Upper lobe of left lung (tissue), 6 donors: ENCODE measurements around the gene ZNF292. TPM values are rescaled to one million over a fixed set of nuclear protein-coding genes. Genes with fewer than 3 reads are reported as not detected.
"Not testable (repeated sequence)": the region's sequence is repeated elsewhere in the genome, so short reads cannot be mapped to it uniquely, and the experiment has no call there.

Experiments
- ATAC-seq, 2 donors: fragments of 200-7000 bp; cut with Tn5 transposase; one replicate each; pipeline ENCODE4 v1.9.1; 2022; ENCODE audit warnings: mild to moderate bottlenecking in 2 of 2, moderate library complexity in 2 of 2; ENCODE audit not compliant: low FRiP score in 2 of 2
- DNase-seq, 2 donors: peaks; one replicate each; pipeline ENCODE4 v3.0.0-alpha.2; 2019 to 2020
- H3K27ac ChIP-seq, 4 donors: fragments of 200-600 bp; sonication (generic); one replicate each; pipeline ENCODE4 v1.5.1; 2016 to 2019
- H3K27me3 ChIP-seq, 4 donors: fragments of 200-600 bp; sonication (generic); one replicate each; pipeline ENCODE4 v1.5.1; 2017 to 2019
- H3K36me3 ChIP-seq, 4 donors: fragments of 200-600 bp; sonication (generic); one replicate each; pipeline ENCODE4 v1.5.1; 2016 to 2019
- H3K4me1 ChIP-seq, 4 donors: fragments of 200-600 bp; sonication (generic); one replicate each; pipeline ENCODE4 v1.5.1; 2018 to 2019
- H3K4me3 ChIP-seq, 4 donors: fragments of 200-600 bp; sonication (generic); one replicate each; pipeline ENCODE4 v1.5.1; 2017 to 2019; ENCODE audit warnings: mild to moderate bottlenecking in 2 of 4, moderate library complexity in 1 of 4
- H3K9me3 ChIP-seq, 4 donors: fragments of 200-600 bp; sonication (generic); one replicate each; pipeline ENCODE4 v1.5.1; 2018 to 2019
- EP300 ChIP-seq, 4 donors: sonication (generic); formaldehyde crosslinking; IDR thresholded peaks; one replicate each; pipeline ENCODE4 v1.5.1; 2017; ENCODE audit warnings: antibody characterized with exemption in 4 of 4, control low read depth in 2 of 4
- POLR2A ChIP-seq, 4 donors: fragments of 450-650 bp; IDR thresholded peaks; one replicate each; pipeline ENCODE4 v1.5.1; 2016 to 2017; ENCODE audit warnings: antibody characterized with exemption in 4 of 4, mild to moderate bottlenecking in 2 of 4
- POLR2AphosphoS5 ChIP-seq, 2 donors: sonication (generic); formaldehyde crosslinking; IDR thresholded peaks; one replicate each; pipeline ENCODE4 v1.5.1; 2017; ENCODE audit warnings: antibody characterized with exemption in 2 of 2
- WGBS, 2 donors: methylation state at CpG; one replicate each; pipeline ENCODE4 v1.1.5; 2017 to 2018; 5-methylcytosine and 5-hydroxymethylcytosine counted together
- total RNA-seq, 6 donors: library from RNA; depleted of rRNA in 4 of 6; stranded (reverse); fragments of >200 nt in 4 of 6; gene quantifications; one replicate each; pipeline versions ENCODE4 v1.1.0 to v1.2.1, GENCODE V29; 2016 to 2021
- TF ChIP-seq, protein P1 (sequence below), 6 experiments: fragments of 450-650 bp in 4 of 6; fragments of 200-600 bp in 2 of 6; sonication (generic) in 2 of 6; IDR thresholded peaks; one replicate each; pipeline ENCODE4 v1.5.1; 2016 to 2019; ENCODE audit warnings: antibody characterized with exemption in 6 of 6
- donor health status: DM: no; HTN: no; CAD: no; lungs with moderate emphysema.
- donor health status: DM: no; HTN: yes; CAD: no; lungs with severe emphysema.

The ZNF292 gene
- total RNA-seq, 6 donors from 2014 or later, result 19.9 to 60.8 (median 32.0) TPM

DNA sequence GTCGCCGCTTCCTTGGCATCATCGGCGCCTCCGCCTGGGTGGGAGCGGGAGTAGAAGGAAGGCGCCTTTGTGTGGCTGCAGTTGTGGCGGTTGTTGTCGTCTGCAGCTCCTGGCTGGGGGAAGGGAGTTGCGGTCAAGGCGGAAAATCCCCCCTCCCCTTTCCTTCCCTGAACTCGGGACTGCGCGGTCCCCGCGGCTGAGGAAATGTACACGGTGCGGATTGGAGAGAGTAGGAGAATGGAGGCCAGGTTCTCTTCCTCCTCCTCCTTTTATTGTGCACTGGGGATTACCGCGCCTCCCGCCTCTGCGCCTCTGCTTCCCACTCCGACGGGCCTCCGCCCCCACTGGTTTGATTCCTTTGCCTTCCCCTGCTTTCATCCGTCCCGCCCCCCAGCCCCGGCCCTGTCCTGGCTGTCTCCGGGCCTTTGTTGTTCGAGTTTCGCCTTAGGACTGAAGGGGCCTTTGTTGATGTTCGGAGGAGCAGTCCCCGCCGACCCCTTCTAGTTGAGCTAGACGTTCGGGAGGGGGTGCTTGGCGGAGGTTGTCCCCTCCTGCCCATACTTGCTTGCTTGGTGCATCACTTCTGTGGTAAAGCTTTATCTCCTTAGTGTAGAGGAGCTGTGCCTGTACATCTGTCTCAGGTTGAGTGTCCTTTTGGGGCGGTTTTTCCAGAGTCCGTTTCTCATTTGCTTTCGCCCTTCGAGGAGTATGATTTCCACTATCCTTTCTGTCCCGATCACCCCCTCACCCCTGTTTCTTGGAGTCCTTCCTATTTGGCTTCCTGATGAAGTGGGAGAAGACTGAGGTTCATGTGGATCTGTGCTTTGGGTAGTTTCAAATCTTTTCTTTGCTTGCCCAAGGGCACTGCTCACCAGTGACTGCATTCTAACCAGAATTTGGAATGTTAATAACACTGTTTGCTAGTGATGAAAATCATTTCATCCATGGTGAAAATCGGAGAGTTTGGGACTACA is 764 bp downstream of the ZNF292 start:
- Histone ChIP-seq H3K27ac (peak overlapping the region; percentile 89 to 95 (median 90)), H3K4me3 (peak overlapping the region; percentile 88 to 93 (median 90)), H3K9me3 (no peaks in the 10 kb centered on the region), H3K36me3 (no peaks in the 10 kb centered on the region), H3K4me1 (peaks cover 21 to 42% (median 34%) of the 10 kb centered on the region in 4 donors), H3K27me3 (no peaks in the 10 kb centered on the region)
- DNase-seq, result peak; percentile 46 to 85
- TF ChIP-seq EP300 (IDR thresholded peaks at IDR 0.05) (no peak), POLR2AphosphoS5 (IDR thresholded peaks at IDR 0.05) (no peak), POLR2A (IDR thresholded peaks at IDR 0.05) (no peak)
- TF ChIP-seq, protein P1, sequence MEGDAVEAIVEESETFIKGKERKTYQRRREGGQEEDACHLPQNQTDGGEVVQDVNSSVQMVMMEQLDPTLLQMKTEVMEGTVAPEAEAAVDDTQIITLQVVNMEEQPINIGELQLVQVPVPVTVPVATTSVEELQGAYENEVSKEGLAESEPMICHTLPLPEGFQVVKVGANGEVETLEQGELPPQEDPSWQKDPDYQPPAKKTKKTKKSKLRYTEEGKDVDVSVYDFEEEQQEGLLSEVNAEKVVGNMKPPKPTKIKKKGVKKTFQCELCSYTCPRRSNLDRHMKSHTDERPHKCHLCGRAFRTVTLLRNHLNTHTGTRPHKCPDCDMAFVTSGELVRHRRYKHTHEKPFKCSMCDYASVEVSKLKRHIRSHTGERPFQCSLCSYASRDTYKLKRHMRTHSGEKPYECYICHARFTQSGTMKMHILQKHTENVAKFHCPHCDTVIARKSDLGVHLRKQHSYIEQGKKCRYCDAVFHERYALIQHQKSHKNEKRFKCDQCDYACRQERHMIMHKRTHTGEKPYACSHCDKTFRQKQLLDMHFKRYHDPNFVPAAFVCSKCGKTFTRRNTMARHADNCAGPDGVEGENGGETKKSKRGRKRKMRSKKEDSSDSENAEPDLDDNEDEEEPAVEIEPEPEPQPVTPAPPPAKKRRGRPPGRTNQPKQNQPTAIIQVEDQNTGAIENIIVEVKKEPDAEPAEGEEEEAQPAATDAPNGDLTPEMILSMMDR (IDR thresholded peaks at IDR 0.05), result no peak
- whole genome bisulfite sequencing, 2 donors, result 1 to 2% methylated on average over 28 to 42 of the region's 43 CpGs
- peak; percentile 36 to 48 for ATAC-seq

DNA sequence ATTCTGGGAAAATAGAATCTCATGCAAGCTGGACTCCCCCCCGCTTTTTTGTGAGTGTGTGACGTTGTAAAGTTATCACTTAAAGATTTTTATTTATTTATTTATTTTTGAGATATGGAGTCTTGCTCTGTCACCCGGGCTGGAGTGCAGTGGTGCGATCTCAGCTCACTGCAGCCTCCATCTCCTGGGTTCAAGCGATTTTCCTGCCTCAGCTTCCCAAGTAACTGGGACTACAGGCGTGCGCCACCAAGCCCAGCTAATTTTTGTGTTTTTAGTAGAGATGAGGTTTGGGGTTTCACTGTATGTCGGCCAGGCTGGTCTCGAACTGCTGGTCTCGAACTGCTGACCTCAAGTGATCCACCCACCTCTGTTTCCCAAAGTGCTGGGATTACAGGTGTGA is 2.2 kb downstream of the ZNF292 start:
- 83 to 85% methylated on average over 10 of the region's 10 CpGs for WGBS, 2 donors
- ATAC-seq, result not testable (repeated sequence)

DNA sequence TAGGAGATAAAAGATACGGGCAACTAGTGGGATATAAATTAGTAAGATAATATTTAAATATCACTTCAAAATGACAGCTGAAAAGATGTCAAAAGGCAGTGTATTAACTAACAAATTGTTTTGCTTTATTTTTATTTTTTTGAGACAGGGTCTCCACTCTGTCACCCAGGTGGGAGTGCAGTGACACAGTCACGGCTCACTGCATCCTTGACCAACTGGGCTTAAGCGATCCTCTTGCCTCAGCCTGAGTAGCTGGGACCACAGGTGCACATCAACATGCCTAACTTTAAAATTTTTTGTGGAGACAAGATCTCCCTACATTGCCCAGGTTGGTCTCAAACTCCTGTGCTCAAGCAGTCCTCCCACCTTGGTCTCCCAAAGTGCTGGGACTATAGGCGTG is 5.9 kb downstream of the ZNF292 start:
- H3K4me3 ChIP-seq, result no peak overlapping the region
- H3K4me1 ChIP-seq, result peaks cover 12 to 34% (median 20%) of the 10 kb centered on the region in 4 donors
- 92 to 94% methylated on average over 4 of the region's 4 CpGs for WGBS, 2 donors
- H3K27ac ChIP-seq, result no peak overlapping the region
- no peaks in the 10 kb centered on the region for H3K36me3 ChIP-seq
- TF ChIP-seq POLR2A (IDR thresholded peaks at IDR 0.05), result no peak
- TF ChIP-seq, protein P1 (IDR thresholded peaks at IDR 0.05), result no peak
- no peak for TF ChIP-seq EP300 (IDR thresholded peaks at IDR 0.05)
- TF ChIP-seq POLR2AphosphoS5 (IDR thresholded peaks at IDR 0.05), result no peak
- H3K9me3 ChIP-seq, result no peaks in the 10 kb centered on the region
- no peaks in the 10 kb centered on the region for H3K27me3 ChIP-seq
- no peak for DNase-seq
- no peak for ATAC-seq

More for the DNA sequence above, 2.2 kb downstream of the ZNF292 start:
- not testable (repeated sequence) for H3K27me3 ChIP-seq, H3K4me3 ChIP-seq, H3K36me3 ChIP-seq, H3K27ac ChIP-seq, H3K9me3 ChIP-seq, DNase-seq
- H3K4me1 ChIP-seq, result peaks cover 21 to 29% (median 27%) of the 10 kb centered on the region in 4 donors

DNA sequence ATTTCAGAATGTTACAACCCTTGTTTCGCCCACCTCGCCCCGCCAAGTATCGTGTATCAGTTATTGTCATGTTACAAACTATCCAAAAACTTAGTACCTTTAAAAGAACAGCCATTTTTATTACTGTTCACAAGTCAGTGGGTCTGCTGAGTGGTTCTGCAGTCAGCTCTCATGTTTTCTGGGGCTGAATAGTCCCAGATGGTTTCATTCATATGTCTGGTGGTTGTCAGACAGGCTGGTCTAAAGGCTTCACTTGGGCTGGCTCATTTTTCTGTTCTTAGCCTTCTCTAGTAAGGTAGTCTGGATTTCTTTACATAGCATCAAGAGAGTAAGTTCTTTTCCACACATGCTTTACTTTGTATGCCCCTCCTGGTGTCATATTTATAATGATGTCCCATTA is 8.6 kb downstream of the ZNF292 start:
- 95 to 96% methylated on average over 4 of the region's 4 CpGs for WGBS, 2 donors
- H3K9me3 ChIP-seq, result no peaks in the 10 kb centered on the region
- peaks cover 0 to 24% (median 7%) of the 10 kb centered on the region in 4 donors for H3K4me1 ChIP-seq
- TF ChIP-seq POLR2AphosphoS5 (IDR thresholded peaks at IDR 0.05), result no peak
- TF ChIP-seq EP300 (IDR thresholded peaks at IDR 0.05), result no peak
- no peak for TF ChIP-seq POLR2A (IDR thresholded peaks at IDR 0.05)
- TF ChIP-seq, protein P1 (IDR thresholded peaks at IDR 0.05), result no peak
- H3K27me3 ChIP-seq, result no peaks in the 10 kb centered on the region
- no peak overlapping the region for H3K27ac ChIP-seq
- H3K4me3 ChIP-seq, result no peak overlapping the region
- ATAC-seq (no peak), DNase-seq (no peak)
- H3K36me3 ChIP-seq, result no peaks in the 10 kb centered on the region

DNA sequence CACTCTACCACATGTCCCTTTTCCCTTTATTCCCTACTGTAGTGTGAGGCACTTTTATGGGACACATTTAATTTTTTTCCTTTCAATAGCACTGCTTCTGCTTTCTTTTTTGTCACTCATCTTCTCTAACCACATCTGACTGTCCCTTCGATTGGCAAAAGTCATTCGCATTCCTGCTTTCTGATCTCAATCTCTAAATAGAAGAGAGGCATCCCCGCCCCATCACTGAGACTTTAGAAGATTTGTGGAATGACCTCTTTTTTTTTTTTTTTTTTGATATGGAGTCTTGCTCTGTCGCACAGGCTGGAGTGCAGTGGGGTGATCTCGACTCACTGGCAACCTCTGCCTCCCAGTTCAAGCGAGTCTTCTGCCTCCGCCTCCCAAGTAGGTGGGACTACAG is 9.1 kb downstream of the ZNF292 start:
- peaks cover 0 to 24% (median 7%) of the 10 kb centered on the region in 4 donors for H3K4me1 ChIP-seq
- H3K36me3 ChIP-seq, result peaks cover 0 to under 1% (median 0%) of the 10 kb centered on the region in 4 donors
- H3K4me3 ChIP-seq, result no peak overlapping the region
- TF ChIP-seq POLR2AphosphoS5 (IDR thresholded peaks at IDR 0.05) (no peak), POLR2A (IDR thresholded peaks at IDR 0.05) (no peak), EP300 (IDR thresholded peaks at IDR 0.05) (no peak)
- TF ChIP-seq, protein P1 (IDR thresholded peaks at IDR 0.05), result no peak
- H3K27ac ChIP-seq, result no peak overlapping the region
- H3K27me3 ChIP-seq, result no peaks in the 10 kb centered on the region
- ATAC-seq (no peak), DNase-seq (no peak)
- 87 to 88% methylated on average over 7 of the region's 7 CpGs for WGBS, 2 donors
- no peaks in the 10 kb centered on the region for H3K9me3 ChIP-seq
